ENCODE measurements around the gene NR0B2. TPM values are rescaled to one million over a fixed set of nuclear protein-coding genes. Genes with fewer than 3 reads are reported as not detected.

Gene NR0B2
- polyA plus RNA-seq, 1 donor (not counting 4 experiments of a cell fraction or from before 2014, with no cell fraction given): not detected

DNA sequence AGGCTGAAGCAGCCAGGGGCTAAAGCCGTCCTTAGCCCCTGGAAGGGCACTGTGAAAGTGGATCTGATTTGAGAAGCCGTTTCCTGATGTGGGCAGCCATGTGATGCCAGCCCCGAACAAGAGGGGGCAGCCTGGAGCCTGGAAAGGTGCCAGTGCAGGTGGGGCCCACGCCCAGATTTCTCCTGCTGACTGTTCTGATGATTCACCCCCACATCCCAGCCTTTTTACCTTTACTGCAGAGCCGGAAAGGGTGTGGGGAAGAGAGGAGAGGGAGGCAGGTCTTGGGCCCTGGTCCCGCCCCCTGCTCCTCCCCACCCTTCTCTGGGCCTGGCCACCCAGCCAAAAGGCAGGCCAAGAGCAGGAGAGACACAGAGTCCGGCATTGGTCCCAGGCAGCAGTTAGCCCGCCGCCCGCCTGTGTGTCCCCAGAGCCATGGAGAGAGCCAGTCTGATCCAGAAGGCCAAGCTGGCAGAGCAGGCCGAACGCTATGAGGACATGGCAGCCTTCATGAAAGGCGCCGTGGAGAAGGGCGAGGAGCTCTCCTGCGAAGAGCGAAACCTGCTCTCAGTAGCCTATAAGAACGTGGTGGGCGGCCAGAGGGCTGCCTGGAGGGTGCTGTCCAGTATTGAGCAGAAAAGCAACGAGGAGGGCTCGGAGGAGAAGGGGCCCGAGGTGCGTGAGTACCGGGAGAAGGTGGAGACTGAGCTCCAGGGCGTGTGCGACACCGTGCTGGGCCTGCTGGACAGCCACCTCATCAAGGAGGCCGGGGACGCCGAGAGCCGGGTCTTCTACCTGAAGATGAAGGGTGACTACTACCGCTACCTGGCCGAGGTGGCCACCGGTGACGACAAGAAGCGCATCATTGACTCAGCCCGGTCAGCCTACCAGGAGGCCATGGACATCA lies 50.7 kb downstream of the NR0B2 start, which contains the start of gene SFN:
Gene SFN (plus strand): TSS at position 369 of the 904 bp plus-strand sequence. CDS start 64 bp downstream, at position 433.
- H3K9ac ChIP-seq (ENCODE audit: control insufficient read depth, extremely low read depth, insufficient read depth, low read length): peak within 1 kb of the TSS; percentile 99

DNA sequence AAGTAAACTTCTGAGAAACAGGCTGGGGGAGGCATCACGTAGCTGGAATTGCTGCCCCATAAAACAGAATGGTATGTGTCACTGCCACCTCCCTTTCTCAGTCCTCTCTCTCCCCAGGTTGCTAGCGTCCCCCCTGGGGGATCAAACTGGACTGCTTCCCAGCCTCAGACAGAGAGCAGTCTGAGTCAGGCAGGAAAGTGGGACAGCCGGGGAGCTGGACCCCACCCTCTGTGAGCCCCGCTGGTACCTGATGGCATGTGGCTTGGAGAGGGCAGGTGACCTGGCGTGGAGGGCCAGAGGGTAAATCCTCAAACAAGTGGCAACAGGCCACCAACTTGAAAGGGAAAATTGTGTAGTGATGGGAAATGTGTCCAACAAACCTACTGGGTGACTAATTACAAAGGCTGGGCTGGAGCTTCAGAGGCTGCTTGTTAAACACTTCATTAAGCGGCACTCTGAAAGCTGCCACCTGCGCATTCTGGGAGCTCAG lies 51.8 kb downstream of the NR0B2 start:
- Histone ChIP-seq H3K9me1 (ENCODE audit: control insufficient read depth, extremely low read depth, insufficient read depth, low read length) (no peaks in the 10 kb centered on the region), H3K4me3 (ENCODE audit: control insufficient read depth in 2 of 3, extremely low read depth in 1 of 3, insufficient read depth in 2 of 3, low read depth in 1 of 3, low read length in 3 of 3) (peak overlapping the region in 2 of 3 experiments; percentile 62 to 70), H3K27me3 (ENCODE audit: control insufficient read depth, extremely low read depth, insufficient read depth, low read length) (no peaks in the 10 kb centered on the region), H3K36me3 (ENCODE audit: control insufficient read depth in 2 of 2, extremely low read depth in 1 of 2, insufficient read depth in 2 of 2, low read length in 2 of 2) (peaks cover 1 to 5% of the 10 kb centered on the region in 2 experiments), H3K4me1 (ENCODE audit: control insufficient read depth, extremely low read depth, insufficient read depth, low read length) (peaks cover 64% of the 10 kb centered on the region), H3K27ac (ENCODE audit: control insufficient read depth, insufficient read depth, low read length) (peak overlapping the region; percentile 100), H3K9me3 (ENCODE audit: control insufficient read depth, low read depth, low read length) (peaks cover 2% of the 10 kb centered on the region), H3K4me2 (ENCODE audit: control insufficient read depth, extremely low read depth, insufficient read depth, low read depth, low read length) (peak overlapping the region; percentile 99), H2AFZ (ENCODE audit: control insufficient read depth, low read length) (no peak overlapping the region), H3K79me2 (ENCODE audit: control insufficient read depth, insufficient read depth, low read length) (peaks cover 17% of the 10 kb centered on the region), H3K9ac (ENCODE audit: control insufficient read depth, extremely low read depth, insufficient read depth, low read length) (peak overlapping the region; percentile 99), H4K20me1 (ENCODE audit: control insufficient read depth, extremely low read depth, insufficient read depth, low read length) (peaks cover 4% of the 10 kb centered on the region)
- FAIRE-seq: peak; percentile 80
- TF ChIP-seq, protein P1, sequence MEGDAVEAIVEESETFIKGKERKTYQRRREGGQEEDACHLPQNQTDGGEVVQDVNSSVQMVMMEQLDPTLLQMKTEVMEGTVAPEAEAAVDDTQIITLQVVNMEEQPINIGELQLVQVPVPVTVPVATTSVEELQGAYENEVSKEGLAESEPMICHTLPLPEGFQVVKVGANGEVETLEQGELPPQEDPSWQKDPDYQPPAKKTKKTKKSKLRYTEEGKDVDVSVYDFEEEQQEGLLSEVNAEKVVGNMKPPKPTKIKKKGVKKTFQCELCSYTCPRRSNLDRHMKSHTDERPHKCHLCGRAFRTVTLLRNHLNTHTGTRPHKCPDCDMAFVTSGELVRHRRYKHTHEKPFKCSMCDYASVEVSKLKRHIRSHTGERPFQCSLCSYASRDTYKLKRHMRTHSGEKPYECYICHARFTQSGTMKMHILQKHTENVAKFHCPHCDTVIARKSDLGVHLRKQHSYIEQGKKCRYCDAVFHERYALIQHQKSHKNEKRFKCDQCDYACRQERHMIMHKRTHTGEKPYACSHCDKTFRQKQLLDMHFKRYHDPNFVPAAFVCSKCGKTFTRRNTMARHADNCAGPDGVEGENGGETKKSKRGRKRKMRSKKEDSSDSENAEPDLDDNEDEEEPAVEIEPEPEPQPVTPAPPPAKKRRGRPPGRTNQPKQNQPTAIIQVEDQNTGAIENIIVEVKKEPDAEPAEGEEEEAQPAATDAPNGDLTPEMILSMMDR (optimal IDR thresholded peaks at IDR 0.05 in 1 of 3, IDR thresholded peaks at IDR 0.05 in 1 of 3, conservative IDR thresholded peaks at IDR 0.05 in 1 of 3; ENCODE audit: extremely low read depth in 1 of 3, insufficient read depth in 2 of 3, low read length in 3 of 3): no peak
- TF ChIP-seq EZH2 (IDR thresholded peaks at IDR 0.05; ENCODE audit: low read length): no peak
- no peak for DNase-seq (ENCODE audit: low read depth, low spot score)
- dilution Hi-C loops (cut with MboI; ENCODE audit: extremely low pct_ligation_motif_present, low sequenced_read_pairs): no loop called here

More for the DNA sequence above, 50.7 kb downstream of the NR0B2 start, which contains the start of gene SFN:
- Histone ChIP-seq H3K9me3 (ENCODE audit: control insufficient read depth, low read depth, low read length) (peaks cover 2% of the 10 kb centered on the region), H3K9me1 (ENCODE audit: control insufficient read depth, extremely low read depth, insufficient read depth, low read length) (no peaks in the 10 kb centered on the region), H3K4me1 (ENCODE audit: control insufficient read depth, extremely low read depth, insufficient read depth, low read length) (peaks cover 59% of the 10 kb centered on the region), H3K4me3 (ENCODE audit: control insufficient read depth in 2 of 3, extremely low read depth in 1 of 3, insufficient read depth in 2 of 3, low read depth in 1 of 3, low read length in 3 of 3) (peak within 1 kb of the TSS; percentile 56 to 98 (median 93)), H2AFZ (ENCODE audit: control insufficient read depth, low read length) (no peak within 1 kb of the TSS), H3K4me2 (ENCODE audit: control insufficient read depth, extremely low read depth, insufficient read depth, low read depth, low read length) (peak within 1 kb of the TSS; percentile 99), H3K36me3 (ENCODE audit: control insufficient read depth in 2 of 2, extremely low read depth in 1 of 2, insufficient read depth in 2 of 2, low read length in 2 of 2) (peaks cover 1 to 5% of the 10 kb centered on the region in 2 experiments), H3K27me3 (ENCODE audit: control insufficient read depth, extremely low read depth, insufficient read depth, low read length) (no peaks in the 10 kb centered on the region), H4K20me1 (ENCODE audit: control insufficient read depth, extremely low read depth, insufficient read depth, low read length) (peaks cover 4% of the 10 kb centered on the region), H3K27ac (ENCODE audit: control insufficient read depth, insufficient read depth, low read length) (peak within 1 kb of the TSS; percentile 100), H3K79me2 (ENCODE audit: control insufficient read depth, insufficient read depth, low read length) (peaks cover 17% of the 10 kb centered on the region)
- peak; percentile 99 for DNase-seq (ENCODE audit: low read depth, low spot score)
- dilution Hi-C loops (cut with MboI; ENCODE audit: extremely low pct_ligation_motif_present, low sequenced_read_pairs): no loop called here
- peak; percentile 69 for FAIRE-seq
- TF ChIP-seq, protein P1 (optimal IDR thresholded peaks at IDR 0.05 in 1 of 3, IDR thresholded peaks at IDR 0.05 in 1 of 3, conservative IDR thresholded peaks at IDR 0.05 in 1 of 3; ENCODE audit: extremely low read depth in 1 of 3, insufficient read depth in 2 of 3, low read length in 3 of 3): peak in 2 of 3 experiments; percentile 85 to 92
- TF ChIP-seq EZH2 (IDR thresholded peaks at IDR 0.05; ENCODE audit: low read length): no peak

Other genes with a start within 250 kb of the NR0B2 start
- 5.9 to 20.6 TPM (median 10.2 TPM) in 3 replicates for gene ARID1A, start 218.0 kb downstream of the NR0B2 start, polyA plus RNA-seq
- gene PIGV, start 126.0 kb downstream of the NR0B2 start, polyA plus RNA-seq: 14.2 to 21.1 TPM (median 15.9 TPM) in 3 replicates
- gene ZDHHC18, start 87.3 kb downstream of the NR0B2 start, polyA plus RNA-seq: 18.1 to 32.0 TPM (median 22.6 TPM) in 3 replicates
- gene SFN, start 50.8 kb downstream of the NR0B2 start, polyA plus RNA-seq: 1,394 to 2,602 TPM (median 2,333 TPM) in 3 replicates
- 31.9 to 43.7 TPM (median 37.2 TPM) in 3 replicates for gene GPN2, start 23.7 kb downstream of the NR0B2 start, polyA plus RNA-seq
- 5.7 to 7.3 TPM (median 7.1 TPM) in 3 replicates for gene GPATCH3, start 13.5 kb downstream of the NR0B2 start, polyA plus RNA-seq
- gene NUDC, start 7.8 kb upstream of the NR0B2 start, polyA plus RNA-seq: 27.4 to 89.5 TPM (median 57.3 TPM) in 3 replicates
- gene KDF1, start 46.5 kb upstream of the NR0B2 start, polyA plus RNA-seq: 13.8 to 21.3 TPM (median 16.1 TPM) in 3 replicates
- gene TRNP1, start 79.7 kb upstream of the NR0B2 start, polyA plus RNA-seq: 130 to 166 TPM (median 164 TPM) in 3 replicates
- 26.5 to 50.8 TPM (median 36.6 TPM) in 3 replicates for gene TENT5B, start 98.9 kb upstream of the NR0B2 start, polyA plus RNA-seq
- 7.6 to 22.6 TPM (median 12.4 TPM) in 3 replicates for gene SLC9A1, start 241.2 kb upstream of the NR0B2 start, polyA plus RNA-seq